Caco-2 (cell line): ENCODE results near the gene PSMC5. TPM values are rescaled to one million over a fixed set of nuclear protein-coding genes. Genes with fewer than 3 reads are reported as not detected.

Experiments used
- BruUV-seq: library from RNA; stranded (reverse); fragments of 400-500 nt; replicated peaks from 2 replicates; lab custom pipeline; 2021; lab: Mats Ljungman, UMichigan
- CTCF ChIA-PET: fragments of 300-600 bp; sonication (Branson Sonifier 250); formaldehyde crosslinking; loops from one replicate; lab custom pipeline; 2022; ENCODE audit warnings: antibody characterized with exemption; lab: Charles Lee
- POLR2A ChIA-PET: fragments of 300-600 bp; sonication (Branson Sonifier 250); formaldehyde crosslinking; loops from one replicate; lab custom pipeline; 2022; ENCODE audit warnings: antibody characterized with exemption; lab: Charles Lee
- DNase-seq, 2 experiments: peaks; one replicate each; pipeline versions ENCODE4 v3.0.0 to v3.0.0-alpha.2; 2020 to 2022
- H3K27me3 ChIP-seq: replicated peaks from 2 replicates; pipeline ENCODE4 v1.6.0; 2011; ENCODE audit warnings: low read length; ENCODE audit not compliant: control insufficient read depth, insufficient read depth
- H3K36me3 ChIP-seq: 2 replicates; pipeline ENCODE4 v1.5.1; 2011; ENCODE audit warnings: low read length; ENCODE audit not compliant: control insufficient read depth, insufficient read depth
- H3K4me1 ChIP-seq: fragments of 250-450 bp; sonication (Bioruptor Pico); 2 replicates; pipeline ENCODE4 v1.5.1; 2020; ENCODE audit warnings: mild to moderate bottlenecking
- H3K4me3 ChIP-seq: 2 replicates; pipeline ENCODE4 v1.5.1; 2011; ENCODE audit warnings: low read depth, mild to moderate bottlenecking, control low read depth, low read length
- H3K9me3 ChIP-seq: fragments of 250-450 bp; sonication (Bioruptor Pico); 2 replicates; pipeline ENCODE4 v1.5.1; 2020; ENCODE audit warnings: mild to moderate bottlenecking, moderate library complexity
- H3K27ac Mint-ChIP-seq: one replicate; pipeline ENCODE4 v1.8.0; 2022; ENCODE audit warnings: mixed read lengths; ENCODE audit not compliant: unreplicated experiment
- H3K27me3 Mint-ChIP-seq: one replicate; pipeline ENCODE4 v1.8.0; 2022; ENCODE audit warnings: mixed read lengths; ENCODE audit not compliant: insufficient read depth, unreplicated experiment
- H3K36me3 Mint-ChIP-seq: one replicate; pipeline ENCODE4 v1.8.0; 2022; ENCODE audit warnings: mild to moderate bottlenecking, mixed read lengths; ENCODE audit not compliant: insufficient read depth, unreplicated experiment
- H3K4me1 Mint-ChIP-seq: one replicate; pipeline ENCODE4 v1.8.0; 2022; ENCODE audit warnings: low read depth, mixed read lengths; ENCODE audit not compliant: unreplicated experiment
- H3K4me3 Mint-ChIP-seq: one replicate; pipeline ENCODE4 v1.8.0; 2022; ENCODE audit warnings: mild to moderate bottlenecking, moderate library complexity, mixed read lengths; ENCODE audit not compliant: unreplicated experiment
- H3K9me3 Mint-ChIP-seq: one replicate; pipeline ENCODE4 v1.8.0; 2022; ENCODE audit warnings: mixed read lengths; ENCODE audit not compliant: unreplicated experiment
- intact Hi-C: fragments of 100-400 bp; cut with micrococcal nuclease; formaldehyde crosslinking; loops from one replicate; pipeline ENCODE4 v1.10.0; 2022; ENCODE audit not compliant: unreplicated experiment
- total RNA-seq: library from RNA; stranded (reverse); gene quantifications from 2 replicates; pipeline ENCODE4 v1.2.3, GENCODE V29; 2022
- TF ChIP-seq, protein P1 (sequence below), 2 experiments: fragments of 200-600 bp in 1 of 2; IDR thresholded peaks; 1 replicate in 1 of 2; 2 replicates in 1 of 2; pipeline versions ENCODE4 v1.5.1 to v1.8.0; 2011 to 2022; ENCODE audit warnings: antibody characterized with exemption in 1 of 2, control low read depth in 1 of 2, inconsistent platforms in 1 of 2, low read depth in 1 of 2, low read length in 1 of 2, mild to moderate bottlenecking in 1 of 2, moderate library complexity in 1 of 2; ENCODE audit not compliant: insufficient read depth in 1 of 2, severe bottlenecking in 1 of 2, unreplicated experiment in 1 of 2

The PSMC5 gene
- total RNA-seq, 1 experiment from 2014 or later = 197 TPM

DNA sequence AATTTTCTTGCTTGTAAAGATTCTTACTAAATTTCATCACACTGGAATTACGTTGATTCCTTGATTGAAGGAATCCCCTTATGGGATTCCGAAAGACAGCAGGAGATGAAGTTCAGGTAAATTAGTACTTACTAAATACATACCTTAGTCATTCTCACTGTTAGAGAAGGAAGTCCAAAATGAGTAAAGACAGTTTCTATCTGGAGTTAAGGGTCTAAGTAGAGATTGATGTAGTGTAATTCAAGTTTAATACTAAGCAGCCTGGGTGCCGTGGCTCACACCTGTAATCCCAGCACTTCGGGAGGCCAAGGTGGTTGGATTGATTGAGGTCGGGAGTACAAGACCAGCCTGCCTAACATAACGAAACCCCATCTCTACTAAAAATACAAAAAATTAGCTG is 43.7 kb upstream of the PSMC5 start:
- Mint-ChIP-seq H3K36me3 (peaks cover 87% of the 10 kb centered on the region), H3K27me3 (no peaks in the 10 kb centered on the region), H3K4me1 (peaks cover 19% of the 10 kb centered on the region), H3K9me3 (no peaks in the 10 kb centered on the region), H3K27ac (no peak overlapping the region), H3K4me3 (no peak overlapping the region)
- no peak overlapping the region for H3K4me3 ChIP-seq
- peaks cover 2% of the 10 kb centered on the region; the same call in 1 of the 2 replicates for H3K36me3 ChIP-seq
- no peaks in the 10 kb centered on the region for H3K9me3 ChIP-seq
- intact Hi-C loops = no loop called here
- TF ChIP-seq, protein P1, sequence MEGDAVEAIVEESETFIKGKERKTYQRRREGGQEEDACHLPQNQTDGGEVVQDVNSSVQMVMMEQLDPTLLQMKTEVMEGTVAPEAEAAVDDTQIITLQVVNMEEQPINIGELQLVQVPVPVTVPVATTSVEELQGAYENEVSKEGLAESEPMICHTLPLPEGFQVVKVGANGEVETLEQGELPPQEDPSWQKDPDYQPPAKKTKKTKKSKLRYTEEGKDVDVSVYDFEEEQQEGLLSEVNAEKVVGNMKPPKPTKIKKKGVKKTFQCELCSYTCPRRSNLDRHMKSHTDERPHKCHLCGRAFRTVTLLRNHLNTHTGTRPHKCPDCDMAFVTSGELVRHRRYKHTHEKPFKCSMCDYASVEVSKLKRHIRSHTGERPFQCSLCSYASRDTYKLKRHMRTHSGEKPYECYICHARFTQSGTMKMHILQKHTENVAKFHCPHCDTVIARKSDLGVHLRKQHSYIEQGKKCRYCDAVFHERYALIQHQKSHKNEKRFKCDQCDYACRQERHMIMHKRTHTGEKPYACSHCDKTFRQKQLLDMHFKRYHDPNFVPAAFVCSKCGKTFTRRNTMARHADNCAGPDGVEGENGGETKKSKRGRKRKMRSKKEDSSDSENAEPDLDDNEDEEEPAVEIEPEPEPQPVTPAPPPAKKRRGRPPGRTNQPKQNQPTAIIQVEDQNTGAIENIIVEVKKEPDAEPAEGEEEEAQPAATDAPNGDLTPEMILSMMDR (IDR thresholded peaks at IDR 0.05; ENCODE audit: insufficient read depth in 1 of 2, low read depth in 1 of 2, low read length in 1 of 2, severe bottlenecking in 1 of 2, unreplicated experiment in 1 of 2) = no peak
- BruUV-seq = no TSS peak
- ChIA-PET CTCF (interaction anchor here (1.3 kb wide), 1 partner anchor 10 kb away, joined by 6 read pairs; the partner anchor contains the start of genes CCDC47 and DDX42), POLR2A (no interaction called here)
- no peak for DNase-seq
- no peaks in the 10 kb centered on the region for H3K27me3 ChIP-seq
- no peaks in the 10 kb centered on the region for H3K4me1 ChIP-seq

- no peaks in the 10 kb centered on the region for H3K27me3 Mint-ChIP-seq
- POLR2A ChIA-PET = no interaction called here
Observed at GRCh38 chr17:63785556-63785955, 41.7 kb upstream of the PSMC5 start.

DNA sequence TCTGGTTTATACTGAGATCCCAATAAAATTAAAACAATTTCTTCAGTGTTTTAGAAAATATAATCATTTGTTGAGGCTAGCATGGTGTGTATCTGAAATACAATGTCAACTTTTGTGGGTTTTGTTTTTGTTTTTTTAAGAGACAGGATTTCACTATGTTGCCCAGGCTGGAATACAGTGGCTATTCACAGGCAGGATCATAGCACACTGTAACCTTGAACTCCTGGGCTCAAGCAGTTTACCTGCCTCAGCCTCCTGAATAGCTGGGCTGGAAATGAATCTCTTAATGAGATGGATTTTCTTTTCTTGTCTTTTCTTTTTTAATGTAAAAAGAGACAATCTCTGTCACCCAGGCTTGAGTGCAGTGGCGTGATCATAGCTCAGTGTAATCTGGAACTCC is 41.1 kb upstream of the PSMC5 start:
- TF ChIP-seq, protein P1 (IDR thresholded peaks at IDR 0.05; ENCODE audit: insufficient read depth in 1 of 2, low read depth in 1 of 2, low read length in 1 of 2, severe bottlenecking in 1 of 2, unreplicated experiment in 1 of 2) = no peak
- intact Hi-C loops = no loop called here
- Mint-ChIP-seq H3K4me1 (peaks cover 14% of the 10 kb centered on the region), H3K36me3 (peaks cover 85% of the 10 kb centered on the region), H3K27ac (no peak overlapping the region), H3K27me3 (no peaks in the 10 kb centered on the region), H3K4me3 (no peak overlapping the region), H3K9me3 (no peaks in the 10 kb centered on the region)
- POLR2A ChIA-PET = no interaction called here
- no TSS peak for BruUV-seq
- no peak for DNase-seq
- H3K4me3 ChIP-seq = no peak overlapping the region
- no peaks in the 10 kb centered on the region for H3K9me3 ChIP-seq
- peaks cover 2% of the 10 kb centered on the region; the same call in 1 of the 2 replicates for H3K36me3 ChIP-seq
- CTCF ChIA-PET = interaction anchor here (0.6 kb wide), 1 partner anchor 44 kb away, joined by 4 read pairs; no protein-coding TSS in a partner anchor
- H3K4me1 ChIP-seq = no peaks in the 10 kb centered on the region
- no peaks in the 10 kb centered on the region for H3K27me3 ChIP-seq

More at GRCh38 chr17:63785556-63785955, 41.7 kb upstream of the PSMC5 start:
- H3K4me1 ChIP-seq = no peaks in the 10 kb centered on the region
- H3K27me3 ChIP-seq = no peaks in the 10 kb centered on the region
- BruUV-seq = no TSS peak
- no peak overlapping the region for H3K4me3 ChIP-seq
- H3K9me3 ChIP-seq = no peaks in the 10 kb centered on the region
- H3K9me3 Mint-ChIP-seq = no peaks in the 10 kb centered on the region
- intact Hi-C loops = no loop called here
- H3K36me3 Mint-ChIP-seq = peaks cover 90% of the 10 kb centered on the region
- TF ChIP-seq, protein P1 (IDR thresholded peaks at IDR 0.05; ENCODE audit: insufficient read depth in 1 of 2, low read depth in 1 of 2, low read length in 1 of 2, severe bottlenecking in 1 of 2, unreplicated experiment in 1 of 2) = no peak
- CTCF ChIA-PET = no interaction called here
- H3K4me1 Mint-ChIP-seq = peaks cover 19% of the 10 kb centered on the region
- H3K4me3 Mint-ChIP-seq = no peak overlapping the region
- H3K36me3 ChIP-seq = peaks cover 2% of the 10 kb centered on the region; the same call in 1 of the 2 replicates
- no peak for DNase-seq
- H3K27ac Mint-ChIP-seq = no peak overlapping the region
